GM12892 (cell line): Measurements from ENCODE around the gene FAM50B.

Source experiments
- DNase-seq: peaks from one replicate; pipeline ENCODE4 v3.0.0; 2011; ENCODE audit not compliant: insufficient read length
- FAIRE-seq: peaks from 2 replicates; lab custom pipeline; 2011; peaks lifted over from hg19 to GRCh38; lab: Jason Lieb, UNC
- POLR2A ChIP-seq: IDR thresholded peaks from 2 replicates; pipeline ENCODE4 v1.6.1; 2011; ENCODE audit warnings: low read depth, low read length, control low read depth
- POLR2AphosphoS5 ChIP-seq: IDR thresholded peaks from 2 replicates; pipeline ENCODE4 v1.6.1; 2011; ENCODE audit warnings: low read depth, low read length, control low read depth
- TAF1 ChIP-seq: IDR thresholded peaks from 2 replicates; pipeline ENCODE4 v1.6.1; 2011; ENCODE audit warnings: low read depth, mild to moderate bottlenecking, control low read depth, low read length, borderline replicate concordance

FAM50B gene

DNA sequence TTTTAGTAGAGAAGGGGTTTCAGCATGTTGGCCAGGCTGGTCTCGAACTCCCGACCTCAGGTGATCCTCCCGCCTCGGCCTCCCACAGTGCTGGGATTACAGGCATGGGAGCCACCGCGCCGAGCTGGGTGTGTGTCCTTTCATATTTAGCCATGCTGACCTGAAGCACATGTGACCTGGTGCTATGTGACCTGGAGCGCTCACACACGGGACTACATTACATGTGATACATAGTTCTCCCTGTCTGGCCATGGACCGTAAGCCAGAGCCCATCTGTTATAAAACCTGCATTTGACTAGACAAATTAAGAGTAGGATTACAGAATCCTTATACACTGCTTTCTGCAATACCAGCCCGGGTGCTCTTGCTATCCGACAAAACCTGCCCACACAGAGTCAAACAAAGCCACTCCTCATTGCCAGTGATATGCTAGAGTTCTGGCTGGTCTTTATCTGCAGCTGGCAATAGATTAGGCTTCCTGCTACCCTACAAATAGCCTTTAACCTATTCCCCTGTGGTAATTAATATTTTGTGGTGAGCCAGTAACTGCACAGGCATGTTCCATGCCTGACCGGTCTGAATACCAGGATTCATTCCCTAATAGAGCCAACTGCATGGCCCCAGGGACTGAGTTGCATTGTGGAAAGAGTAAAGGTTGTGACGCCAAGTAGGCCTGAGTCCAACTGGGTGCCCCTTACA lies 26.3 kb upstream of the FAM50B start:
- no peak for TF ChIP-seq POLR2A
- no peak for TF ChIP-seq TAF1
- no peak for TF ChIP-seq POLR2AphosphoS5
- no peak for FAIRE-seq
- no peak for DNase-seq

DNA sequence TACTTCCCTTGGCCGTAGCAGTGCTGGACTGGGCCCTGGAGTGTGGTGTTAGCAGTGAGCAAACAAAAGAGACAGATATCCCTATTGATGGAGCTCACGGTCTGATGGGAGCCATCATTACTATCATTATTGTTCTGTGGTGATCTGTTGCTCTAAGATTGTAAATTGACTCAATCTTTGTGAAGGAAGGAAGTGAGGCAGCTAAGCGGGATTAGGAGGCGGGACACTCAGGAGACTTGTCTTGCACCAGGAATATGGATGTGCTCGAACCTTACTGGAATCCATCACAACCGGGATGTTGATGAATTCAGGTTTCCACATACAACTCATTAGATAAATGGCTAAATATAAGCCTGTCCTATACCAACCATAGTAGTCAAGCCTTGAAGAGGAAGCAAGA lies 25.5 kb upstream of the FAM50B start:
- TF ChIP-seq POLR2A (no peak), POLR2AphosphoS5 (no peak), TAF1 (no peak)
- DNase-seq (no peak), FAIRE-seq (no peak)

DNA sequence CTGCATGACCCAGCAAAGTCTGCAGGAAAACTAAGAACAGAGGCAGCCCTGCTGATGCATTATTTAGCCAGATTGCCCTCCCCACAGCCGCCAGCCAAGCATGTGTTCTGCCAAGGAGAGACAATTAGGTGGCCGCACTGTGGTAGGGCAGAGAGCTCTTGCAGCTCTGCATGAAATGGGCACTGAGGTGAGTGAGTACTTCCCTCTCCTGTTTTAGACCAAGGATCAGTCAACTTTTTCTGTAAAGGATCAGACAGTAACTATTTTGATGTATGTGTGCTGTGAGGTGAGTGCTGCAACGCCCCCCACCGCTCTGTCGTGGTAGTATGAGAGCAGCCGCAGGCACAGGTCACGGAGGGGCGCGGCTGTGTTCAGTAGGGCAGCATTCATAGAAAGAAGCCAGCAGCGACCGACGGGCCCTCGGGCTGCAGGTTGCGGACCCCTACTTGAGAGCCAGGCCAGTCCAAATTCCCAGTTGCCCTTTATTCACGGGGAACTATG lies 23.8 kb upstream of the FAM50B start:
- DNase-seq = no peak
- FAIRE-seq = no peak
- TF ChIP-seq TAF1 (no peak), POLR2A (no peak), POLR2AphosphoS5 (no peak)

DNA sequence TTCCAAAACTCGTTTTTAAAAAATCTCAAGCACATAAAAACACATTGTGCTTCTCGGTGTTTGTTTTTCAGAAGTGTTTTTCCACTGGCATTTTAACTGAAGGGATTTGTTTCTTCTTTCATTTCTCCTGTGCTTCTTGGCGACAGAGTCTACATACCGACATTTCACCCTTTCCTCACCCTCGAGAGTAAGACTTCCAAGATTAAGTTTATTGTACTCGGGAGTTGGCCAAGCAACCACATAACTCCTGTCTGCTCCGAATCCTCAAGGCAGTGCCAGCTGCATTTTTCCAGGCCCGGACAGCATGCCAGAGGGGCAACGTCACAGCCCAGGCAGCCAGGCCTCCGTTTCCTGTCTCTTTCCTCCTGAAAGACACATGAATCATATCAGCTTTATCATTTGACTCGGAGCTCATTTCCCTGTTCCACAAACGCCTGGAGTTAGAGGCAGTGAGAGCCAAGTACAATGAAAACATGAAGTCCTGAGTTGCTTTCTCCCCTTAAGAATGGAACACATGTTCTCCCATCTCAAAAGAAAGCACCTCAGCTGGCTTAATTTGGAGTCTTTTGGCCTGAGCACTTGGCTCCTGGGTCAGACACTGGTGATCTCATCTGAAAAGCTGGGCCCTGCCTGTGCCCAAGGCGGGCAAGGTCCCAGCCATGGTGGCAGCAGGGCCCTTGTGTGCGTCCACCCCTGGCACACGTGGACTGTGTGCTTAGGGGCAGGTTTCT lies 23.2 kb upstream of the FAM50B start:
- no peak for FAIRE-seq
- TF ChIP-seq POLR2A (no peak), POLR2AphosphoS5 (no peak), TAF1 (no peak)
- DNase-seq = no peak

DNA sequence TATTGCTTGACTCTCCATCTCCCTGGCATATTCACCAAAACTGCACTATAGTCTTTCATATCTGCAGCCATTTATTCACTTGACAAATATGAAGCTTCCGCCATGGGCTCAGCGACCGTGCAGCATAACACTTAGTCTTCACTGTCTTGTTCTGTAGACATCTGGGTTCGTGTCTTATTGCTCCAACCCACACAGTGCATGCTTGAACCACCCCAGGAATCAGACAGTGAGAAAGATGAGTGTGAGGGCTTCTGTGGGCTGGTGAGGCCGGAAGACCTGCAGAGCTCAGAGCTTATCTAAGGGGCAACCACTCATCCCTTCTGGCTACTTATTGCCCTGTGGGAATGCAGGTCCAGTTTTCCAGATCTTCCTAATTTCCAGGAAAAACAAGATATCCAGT lies 19.9 kb upstream of the FAM50B start:
- no peak for FAIRE-seq
- TF ChIP-seq POLR2AphosphoS5 (no peak), TAF1 (no peak), POLR2A (no peak)
- DNase-seq = no peak

DNA sequence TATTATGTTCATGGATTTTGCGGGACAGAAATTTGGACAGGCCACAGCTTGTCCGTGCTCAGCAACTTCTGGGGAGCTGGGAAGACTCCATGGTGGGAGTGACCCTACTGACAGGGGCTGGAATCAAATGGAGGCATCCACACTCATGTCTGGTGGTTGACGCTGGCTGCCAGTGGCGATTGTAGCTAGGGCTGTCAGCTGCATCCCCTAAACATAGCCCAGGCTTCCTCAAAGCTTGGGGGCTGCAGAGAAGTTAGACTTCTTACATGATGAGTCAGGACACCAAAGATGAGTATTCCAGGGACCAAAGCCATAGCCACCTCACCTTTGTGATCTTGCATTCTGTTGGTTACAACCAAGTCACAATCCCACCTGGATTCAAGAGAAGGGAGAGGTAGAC lies 18.4 kb upstream of the FAM50B start:
- FAIRE-seq (no peak), DNase-seq (no peak)
- no peak for TF ChIP-seq POLR2A
- no peak for TF ChIP-seq TAF1
- no peak for TF ChIP-seq POLR2AphosphoS5

DNA sequence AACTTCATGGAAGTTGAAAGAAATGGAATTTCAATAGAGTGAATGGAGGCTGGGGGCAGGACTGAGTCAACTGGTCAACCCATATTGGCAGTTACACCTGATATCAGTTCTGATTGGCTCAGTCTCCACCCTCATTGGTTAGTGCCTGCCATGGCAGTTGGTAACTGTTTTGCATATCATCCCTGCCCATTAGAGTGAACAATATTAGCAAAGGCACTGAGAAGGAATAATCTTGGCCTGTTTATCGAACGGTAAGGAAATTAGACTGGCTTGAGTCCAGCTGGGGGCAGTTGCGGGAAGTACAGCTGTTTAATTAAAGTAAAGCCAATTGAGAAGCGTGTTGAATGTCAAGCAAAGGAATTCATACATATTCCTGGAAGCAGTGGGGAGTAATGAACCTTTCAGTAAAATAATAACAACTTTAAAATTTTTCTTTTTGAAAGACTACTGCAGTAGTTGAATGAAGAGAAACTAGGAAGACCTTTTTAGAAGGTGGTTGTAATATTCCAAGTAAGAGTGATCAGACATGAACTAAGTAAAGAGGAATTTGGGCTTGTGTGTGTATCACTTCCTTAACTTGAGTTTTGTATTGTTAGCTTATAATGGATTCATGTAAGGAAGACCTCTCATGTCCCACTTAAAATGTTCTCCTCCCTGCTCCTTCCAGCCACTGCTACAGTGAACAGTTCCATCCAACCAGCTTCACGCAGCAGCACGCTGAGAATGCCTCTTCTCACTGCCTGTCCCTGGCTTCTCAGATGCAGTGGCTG lies 17.2 kb upstream of the FAM50B start:
- FAIRE-seq = no peak
- TF ChIP-seq POLR2A (no peak), TAF1 (no peak), POLR2AphosphoS5 (no peak)
- DNase-seq = no peak

DNA sequence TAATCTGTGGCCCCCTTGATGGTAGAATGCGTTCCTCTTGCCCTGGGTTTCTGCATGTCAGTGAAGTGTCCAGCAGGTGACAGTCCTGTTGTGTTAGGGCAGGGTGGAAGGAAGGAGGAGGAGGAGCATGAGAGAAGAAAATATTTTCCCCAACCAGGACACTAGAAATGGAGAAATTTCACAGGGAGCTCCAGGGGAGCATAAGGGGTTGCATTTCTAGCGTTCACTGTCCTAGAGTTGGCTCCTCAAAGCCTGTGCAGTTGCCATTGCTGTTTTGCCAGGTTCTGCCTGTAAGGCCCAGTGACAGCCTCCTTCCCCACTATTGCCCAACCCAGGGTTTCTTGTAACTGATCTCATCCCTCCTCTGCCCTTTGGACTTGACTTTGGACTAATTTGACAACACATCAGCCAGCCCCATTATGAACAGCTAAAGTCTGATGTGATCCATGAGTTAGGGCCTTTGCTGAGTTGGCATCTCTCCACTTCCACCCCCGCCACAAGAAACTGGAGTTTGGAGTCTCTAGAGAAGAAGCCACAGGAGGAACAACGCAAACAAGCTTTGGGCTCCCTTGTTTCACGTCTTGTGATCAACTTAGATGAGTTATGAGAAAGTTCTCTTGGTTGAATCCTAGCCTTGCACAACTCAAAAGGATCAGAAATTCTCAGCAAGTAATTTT lies 14.0 kb upstream of the FAM50B start:
- no peak for FAIRE-seq
- TF ChIP-seq TAF1 = no peak
- no peak for TF ChIP-seq POLR2A
- TF ChIP-seq POLR2AphosphoS5 = no peak

DNA sequence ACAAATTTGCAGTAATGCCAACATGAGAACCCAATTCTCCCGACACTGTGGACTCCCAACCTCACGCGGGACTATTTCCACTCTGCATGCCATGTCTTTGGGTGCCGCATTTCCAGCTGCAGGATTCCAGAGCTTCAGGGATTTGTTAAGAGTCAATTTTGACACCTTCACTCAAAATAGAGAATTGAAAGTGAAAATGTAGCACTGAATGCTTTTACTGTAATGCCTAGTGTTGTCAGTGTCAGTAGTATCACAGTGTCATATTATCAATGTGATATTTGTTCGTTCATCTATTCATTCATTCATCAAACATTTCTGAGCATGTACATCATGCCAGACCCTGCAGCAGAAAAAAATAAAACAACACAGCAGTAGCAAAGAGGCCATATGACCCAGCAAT lies 13.4 kb upstream of the FAM50B start:
- no peak for TF ChIP-seq TAF1
- TF ChIP-seq POLR2AphosphoS5 = no peak
- no peak for TF ChIP-seq POLR2A
- no peak for FAIRE-seq
- DNase-seq = no peak

More for the DNA sequence above, 14.0 kb upstream of the FAM50B start:
- no peak for DNase-seq

DNA sequence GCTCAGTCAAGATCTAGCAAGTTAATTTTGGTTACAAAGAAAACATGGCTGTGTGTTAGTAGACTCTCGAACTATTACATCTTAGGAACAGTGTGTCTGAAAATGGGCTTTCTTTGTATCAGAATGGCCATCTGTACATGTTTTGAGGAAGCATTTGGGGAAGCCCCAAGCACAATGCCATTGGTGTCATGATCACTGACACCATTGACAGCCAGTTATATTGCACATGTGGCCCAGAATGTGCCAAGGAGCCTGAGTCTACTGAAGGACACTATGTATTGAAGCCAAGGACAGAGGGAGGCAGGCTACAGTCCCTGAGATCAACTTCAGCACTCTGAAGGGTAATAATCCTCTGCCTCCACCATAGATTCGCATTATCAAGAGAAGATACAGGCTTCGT lies 12.6 kb upstream of the FAM50B start:
- FAIRE-seq = no peak
- no peak for TF ChIP-seq TAF1
- TF ChIP-seq POLR2AphosphoS5 = no peak
- no peak for TF ChIP-seq POLR2A

DNA sequence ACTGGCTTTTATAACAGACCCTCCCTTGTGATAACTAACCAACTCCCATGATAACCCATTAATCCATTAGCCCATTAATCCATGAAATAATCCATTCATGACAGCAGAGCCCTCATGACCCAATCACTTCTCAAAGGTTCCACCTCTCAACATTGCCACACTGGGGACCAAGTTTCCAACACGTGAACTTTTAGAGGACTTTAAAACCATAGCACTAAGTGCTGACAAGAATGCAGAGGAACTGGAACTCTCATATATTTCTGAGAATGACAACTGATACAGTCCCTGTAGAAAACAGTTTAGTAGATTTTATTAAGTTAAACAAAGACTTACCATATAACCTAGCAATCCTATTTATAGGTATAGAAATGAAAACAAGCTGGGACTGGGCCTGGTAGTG lies 11.4 kb upstream of the FAM50B start:
- FAIRE-seq (no peak), DNase-seq (no peak)
- no peak for TF ChIP-seq POLR2AphosphoS5
- no peak for TF ChIP-seq TAF1
- no peak for TF ChIP-seq POLR2A

More for the DNA sequence above, 12.6 kb upstream of the FAM50B start:
- DNase-seq = no peak
